ENCODE measurements around the gene TFAP2E.

Gene TFAP2E

DNA sequence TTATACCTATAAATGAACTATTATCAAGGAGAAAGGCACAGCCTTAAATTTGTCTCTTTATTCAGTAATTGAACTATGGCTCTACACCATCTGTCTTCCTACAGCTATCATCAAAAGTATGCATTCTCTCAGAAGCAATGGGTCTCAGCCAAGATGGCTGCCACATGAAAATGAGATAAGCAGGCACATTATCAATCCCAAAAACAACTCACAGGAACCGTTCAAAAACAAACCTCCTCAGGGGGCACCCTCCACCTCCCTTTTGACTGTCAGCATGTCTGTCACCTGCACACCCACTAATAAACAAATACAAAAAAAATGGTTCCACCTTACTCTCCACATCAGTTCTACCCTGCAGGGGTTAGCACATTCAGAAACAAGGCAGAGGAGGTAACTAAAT lies 39.5 kb upstream of the TFAP2E start:
- ChIA-PET CTCF (interaction anchor here (1.2 to 1.7 kb wide), 3 partner anchors 16 to 83 kb away, joined by 5 read pairs; no protein-coding TSS in a partner anchor), POLR2A (no interaction called here)
- no peak for DNase-seq (ENCODE audit: extremely low spot score)
- TF ChIP-seq, protein P1, sequence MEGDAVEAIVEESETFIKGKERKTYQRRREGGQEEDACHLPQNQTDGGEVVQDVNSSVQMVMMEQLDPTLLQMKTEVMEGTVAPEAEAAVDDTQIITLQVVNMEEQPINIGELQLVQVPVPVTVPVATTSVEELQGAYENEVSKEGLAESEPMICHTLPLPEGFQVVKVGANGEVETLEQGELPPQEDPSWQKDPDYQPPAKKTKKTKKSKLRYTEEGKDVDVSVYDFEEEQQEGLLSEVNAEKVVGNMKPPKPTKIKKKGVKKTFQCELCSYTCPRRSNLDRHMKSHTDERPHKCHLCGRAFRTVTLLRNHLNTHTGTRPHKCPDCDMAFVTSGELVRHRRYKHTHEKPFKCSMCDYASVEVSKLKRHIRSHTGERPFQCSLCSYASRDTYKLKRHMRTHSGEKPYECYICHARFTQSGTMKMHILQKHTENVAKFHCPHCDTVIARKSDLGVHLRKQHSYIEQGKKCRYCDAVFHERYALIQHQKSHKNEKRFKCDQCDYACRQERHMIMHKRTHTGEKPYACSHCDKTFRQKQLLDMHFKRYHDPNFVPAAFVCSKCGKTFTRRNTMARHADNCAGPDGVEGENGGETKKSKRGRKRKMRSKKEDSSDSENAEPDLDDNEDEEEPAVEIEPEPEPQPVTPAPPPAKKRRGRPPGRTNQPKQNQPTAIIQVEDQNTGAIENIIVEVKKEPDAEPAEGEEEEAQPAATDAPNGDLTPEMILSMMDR (IDR thresholded peaks at IDR 0.05; ENCODE audit: control extremely low read depth, extremely low read depth, low read depth, missing control alignments), result no peak

- no peak for DNase-seq (ENCODE audit: extremely low spot score)
- ChIA-PET POLR2A (interaction anchor here (0.7 kb wide), 1 partner anchor 61 kb away, joined by 5 read pairs; no protein-coding TSS in a partner anchor), CTCF (interaction anchor here (0.9 to 2.0 kb wide), 3 partner anchors 9 to 84 kb away, joined by 3 to 13 read pairs (median 6); no protein-coding TSS in a partner anchor)
- TF ChIP-seq, protein P1 (IDR thresholded peaks at IDR 0.05; ENCODE audit: control extremely low read depth, extremely low read depth, low read depth, missing control alignments), result no peak
Observed at GRCh38 chr1:35535243-35535642, 37.9 kb upstream of the TFAP2E start.

DNA sequence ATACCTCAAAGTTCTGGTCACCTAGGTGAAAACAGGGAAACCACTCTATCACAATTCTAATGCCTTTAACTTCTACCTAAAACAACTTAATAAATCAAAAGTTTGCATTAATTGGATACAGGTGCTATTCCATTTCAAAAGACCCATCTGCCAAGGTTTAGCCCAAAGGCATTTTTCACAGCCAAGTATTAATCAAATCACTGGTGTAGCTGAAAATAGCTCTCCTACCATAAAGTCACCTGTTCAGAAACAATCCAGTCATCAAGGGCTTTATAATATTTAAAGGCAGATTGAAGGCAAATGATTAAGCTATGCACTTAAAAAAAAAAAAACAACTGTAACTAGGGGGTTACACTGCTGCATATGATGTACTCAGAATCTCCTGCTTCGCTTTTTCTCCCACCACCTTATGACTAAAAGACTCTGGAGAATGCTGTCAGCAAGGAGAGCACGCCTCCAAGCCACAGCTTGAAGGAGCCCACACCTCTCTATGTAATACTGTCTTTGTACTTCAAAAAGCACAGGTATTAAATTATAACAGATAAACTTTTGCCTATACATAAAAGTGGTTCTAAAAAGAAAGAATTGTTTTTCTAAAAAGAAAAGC lies 36.5 kb upstream of the TFAP2E start:
- TF ChIP-seq, protein P1 (IDR thresholded peaks at IDR 0.05; ENCODE audit: control extremely low read depth, extremely low read depth, low read depth, missing control alignments), result no peak
- POLR2A ChIA-PET, result no interaction called here
- DNase-seq (ENCODE audit: extremely low spot score), result no peak
- CTCF ChIA-PET, result interaction anchor here (0.9 to 2.0 kb wide), 5 partner anchors 8 to 85 kb away, joined by 3 to 13 read pairs (median 4); no protein-coding TSS in a partner anchor

GRCh38 chr1:35537806-35538205 lies 35.3 kb upstream of the TFAP2E start:
- CTCF ChIA-PET, result interaction anchor here (1.0 to 3.5 kb wide), 6 partner anchors 8 to 89 kb away, joined by 3 to 25 read pairs (median 3); no protein-coding TSS in a partner anchor
- POLR2A ChIA-PET, result interaction anchor here (0.6 to 0.7 kb wide), 2 partner anchors 25 to 130 kb away, joined by 7 to 9 read pairs; no protein-coding TSS in a partner anchor

GRCh38 chr1:35539073-35539823 lies 33.9 kb upstream of the TFAP2E start:
- TF ChIP-seq, protein P1 (IDR thresholded peaks at IDR 0.05; ENCODE audit: control extremely low read depth, extremely low read depth, low read depth, missing control alignments), result no peak
- ChIA-PET CTCF (interaction anchor here (0.9 to 3.5 kb wide), 4 partner anchors 10 to 88 kb away, joined by 3 to 25 read pairs (median 3); no protein-coding TSS in a partner anchor), POLR2A (no interaction called here)
- DNase-seq (ENCODE audit: extremely low spot score), result no peak

More at GRCh38 chr1:35537806-35538205, 35.3 kb upstream of the TFAP2E start:
- TF ChIP-seq, protein P1 (IDR thresholded peaks at IDR 0.05; ENCODE audit: control extremely low read depth, extremely low read depth, low read depth, missing control alignments), result no peak
- no peak for DNase-seq (ENCODE audit: extremely low spot score)

DNA sequence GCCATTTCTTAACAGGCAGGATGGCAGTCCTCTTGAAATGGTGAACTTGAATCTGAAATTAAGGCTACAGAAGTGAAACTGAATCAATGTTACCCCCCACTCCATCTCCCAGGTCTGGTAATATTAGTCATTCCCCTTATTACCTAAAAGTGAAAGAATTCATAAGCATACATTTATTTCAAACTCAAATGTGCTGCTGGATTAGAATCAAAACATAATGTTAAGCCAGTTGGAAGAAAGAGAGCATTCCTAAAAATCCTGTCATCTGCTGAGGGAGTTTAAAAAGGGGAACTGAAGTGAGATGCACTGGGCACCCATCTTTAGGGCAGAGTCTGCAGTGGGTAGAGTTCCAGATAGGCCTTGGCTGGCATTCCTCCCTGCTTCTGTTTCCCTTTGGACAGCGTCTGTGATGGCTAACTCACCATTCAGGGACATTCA lies 33.3 kb upstream of the TFAP2E start:
- DNase-seq (ENCODE audit: extremely low spot score), result no peak
- ChIA-PET POLR2A (no interaction called here), CTCF (interaction anchor here (0.9 to 3.5 kb wide), 6 partner anchors 9 to 88 kb away, joined by 3 to 25 read pairs (median 3); partner anchors contain the start of genes KIAA0319L and NCDN)
- TF ChIP-seq, protein P1 (IDR thresholded peaks at IDR 0.05; ENCODE audit: control extremely low read depth, extremely low read depth, low read depth, missing control alignments), result no peak

Data from GM10248 (cell line).